Activated CD4-positive, alpha-beta memory T cell treated with anti-CD3 and anti-CD28 coated beads for 36 hours (primary cell): ENCODE measurements around the gene HERC2. TPM values are rescaled to one million over a fixed set of nuclear protein-coding genes. Genes with fewer than 3 reads are reported as not detected.
"Not testable (repeated sequence)": the region's sequence is repeated elsewhere in the genome, so short reads cannot be mapped to it uniquely, and the experiment has no call there.

Source experiments
- CTCF ChIA-PET: fragments of 350-600 bp; sonication (Branson Sonifier 250); formaldehyde crosslinking; loops from one replicate; lab custom pipeline; 2021; ENCODE audit warnings: antibody characterized with exemption, inconsistent platforms; lab: Charles Lee
- POLR2A ChIA-PET: fragments of 350-600 bp; sonication (Branson Sonifier 250); formaldehyde crosslinking; loops from one replicate; lab custom pipeline; 2021; ENCODE audit warnings: antibody characterized with exemption; lab: Charles Lee
- DNase-seq: peaks from one replicate; pipeline ENCODE4 v3.0.0-alpha.2; 2020
- H3K27ac Mint-ChIP-seq: one replicate; pipeline ENCODE4 v1.8.0; 2021; ENCODE audit warnings: mixed read lengths
- H3K27me3 Mint-ChIP-seq: one replicate; pipeline ENCODE4 v1.8.0; 2021; ENCODE audit warnings: mixed read lengths
- H3K36me3 Mint-ChIP-seq: one replicate; pipeline ENCODE4 v1.8.0; 2021; ENCODE audit warnings: mixed read lengths
- H3K4me1 Mint-ChIP-seq: one replicate; pipeline ENCODE4 v1.8.0; 2021; ENCODE audit warnings: low read depth, mixed read lengths
- H3K4me3 Mint-ChIP-seq: one replicate; pipeline ENCODE4 v1.8.0; 2021; ENCODE audit warnings: mild to moderate bottlenecking, mixed read lengths
- H3K9me3 Mint-ChIP-seq: one replicate; pipeline ENCODE4 v1.8.0; 2021; ENCODE audit warnings: mixed read lengths
- intact Hi-C: fragments of 100-400 bp; cut with micrococcal nuclease; formaldehyde crosslinking; loops from one replicate; pipeline ENCODE4 v1.15.1; 2023
- total RNA-seq, 2 experiments: library from RNA; stranded (reverse); gene quantifications; one replicate each; pipeline ENCODE4 v1.2.3, GENCODE V29; 2021

Gene HERC2
- total RNA-seq, 2 experiments from 2014 or later, result 30.4 to 33.7 TPM

GRCh38 chr15:28184166-28184565 lies 137.8 kb downstream of the HERC2 start:
- Mint-ChIP-seq H3K9me3 (no peaks in the 10 kb centered on the region), H3K27ac (no peak overlapping the region), H3K4me1 (no peaks in the 10 kb centered on the region), H3K4me3 (no peak overlapping the region), H3K27me3 (no peaks in the 10 kb centered on the region), H3K36me3 (peaks cover 30% of the 10 kb centered on the region)
- DNase-seq, result no peak
- CTCF ChIA-PET, result interaction anchor here (1.4 kb wide), 1 partner anchor 58 kb away, joined by 4 read pairs; no protein-coding TSS in a partner anchor
- POLR2A ChIA-PET, result no interaction called here
- intact Hi-C loops, result no loop called here

GRCh38 chr15:28182731-28183130 lies 139.2 kb downstream of the HERC2 start:
- peaks cover 20% of the 10 kb centered on the region for H3K36me3 Mint-ChIP-seq
- intact Hi-C loops, result no loop called here
- no peak for DNase-seq
- CTCF ChIA-PET, result no interaction called here
- H3K4me3 Mint-ChIP-seq, result no peak overlapping the region
- H3K4me1 Mint-ChIP-seq, result no peaks in the 10 kb centered on the region
- H3K27ac Mint-ChIP-seq, result no peak overlapping the region
- POLR2A ChIA-PET, result interaction anchor here (0.7 kb wide), 1 partner anchor 35 kb away, joined by 3 read pairs; no protein-coding TSS in a partner anchor
- no peaks in the 10 kb centered on the region for H3K27me3 Mint-ChIP-seq
- no peaks in the 10 kb centered on the region for H3K9me3 Mint-ChIP-seq

GRCh38 chr15:28182216-28182615 lies 139.8 kb downstream of the HERC2 start:
- POLR2A ChIA-PET, result no interaction called here
- no peaks in the 10 kb centered on the region for H3K27me3 Mint-ChIP-seq
- intact Hi-C loops, result no loop called here
- H3K4me3 Mint-ChIP-seq, result no peak overlapping the region
- H3K27ac Mint-ChIP-seq, result no peak overlapping the region
- CTCF ChIA-PET, result no interaction called here
- DNase-seq, result no peak
- no peaks in the 10 kb centered on the region for H3K9me3 Mint-ChIP-seq
- peaks cover 18% of the 10 kb centered on the region for H3K36me3 Mint-ChIP-seq
- no peaks in the 10 kb centered on the region for H3K4me1 Mint-ChIP-seq

GRCh38 chr15:28181366-28181765 lies 140.6 kb downstream of the HERC2 start:
- H3K4me1 Mint-ChIP-seq, result no peaks in the 10 kb centered on the region
- intact Hi-C loops, result no loop called here
- H3K27me3 Mint-ChIP-seq, result no peaks in the 10 kb centered on the region
- DNase-seq, result no peak
- no peak overlapping the region for H3K27ac Mint-ChIP-seq
- POLR2A ChIA-PET, result no interaction called here
- CTCF ChIA-PET, result no interaction called here
- H3K4me3 Mint-ChIP-seq, result no peak overlapping the region
- no peaks in the 10 kb centered on the region for H3K9me3 Mint-ChIP-seq
- peaks cover 18% of the 10 kb centered on the region for H3K36me3 Mint-ChIP-seq

GRCh38 chr15:28179270-28179669 lies 142.7 kb downstream of the HERC2 start:
- intact Hi-C loops, result no loop called here
- no peaks in the 10 kb centered on the region for H3K4me1 Mint-ChIP-seq
- ChIA-PET CTCF (no interaction called here), POLR2A (no interaction called here)
- no peaks in the 10 kb centered on the region for H3K9me3 Mint-ChIP-seq
- peaks cover 19% of the 10 kb centered on the region for H3K36me3 Mint-ChIP-seq
- no peak overlapping the region for H3K27ac Mint-ChIP-seq
- no peak for DNase-seq
- no peak overlapping the region for H3K4me3 Mint-ChIP-seq
- no peaks in the 10 kb centered on the region for H3K27me3 Mint-ChIP-seq

GRCh38 chr15:28178727-28179126 lies 143.3 kb downstream of the HERC2 start:
- Mint-ChIP-seq H3K27me3 (no peaks in the 10 kb centered on the region), H3K4me3 (no peak overlapping the region), H3K9me3 (no peaks in the 10 kb centered on the region), H3K36me3 (peaks cover 22% of the 10 kb centered on the region), H3K27ac (no peak overlapping the region), H3K4me1 (no peaks in the 10 kb centered on the region)
- ChIA-PET POLR2A (no interaction called here), CTCF (no interaction called here)
- intact Hi-C loops, result no loop called here
- DNase-seq, result no peak

- POLR2A ChIA-PET, result no interaction called here
- Mint-ChIP-seq H3K27ac (no peak overlapping the region), H3K27me3 (no peaks in the 10 kb centered on the region), H3K4me1 (no peaks in the 10 kb centered on the region), H3K9me3 (no peaks in the 10 kb centered on the region), H3K36me3 (peaks cover 26% of the 10 kb centered on the region), H3K4me3 (no peak overlapping the region)
- intact Hi-C loops, result no loop called here
- CTCF ChIA-PET, result no interaction called here
- DNase-seq, result no peak
Measured at GRCh38 chr15:28178290-28178689, 143.7 kb downstream of the HERC2 start.

- CTCF ChIA-PET, result no interaction called here
- intact Hi-C loops, result no loop called here
- DNase-seq, result no peak
- Mint-ChIP-seq H3K9me3 (no peaks in the 10 kb centered on the region), H3K27ac (no peak overlapping the region), H3K4me3 (no peak overlapping the region), H3K4me1 (no peaks in the 10 kb centered on the region), H3K36me3 (peaks cover 58% of the 10 kb centered on the region), H3K27me3 (no peaks in the 10 kb centered on the region)
- POLR2A ChIA-PET, result no interaction called here
Measured at GRCh38 chr15:28169366-28169765, 152.6 kb downstream of the HERC2 start.

GRCh38 chr15:28168405-28169121 lies 153.4 kb downstream of the HERC2 start:
- H3K36me3 Mint-ChIP-seq, result peaks cover 60% of the 10 kb centered on the region
- CTCF ChIA-PET, H3K9me3 Mint-ChIP-seq, H3K27ac Mint-ChIP-seq, POLR2A ChIA-PET, H3K4me3 Mint-ChIP-seq, H3K4me1 Mint-ChIP-seq, DNase-seq, H3K27me3 Mint-ChIP-seq, intact Hi-C loops: not testable (repeated sequence)

GRCh38 chr15:28167042-28167441 lies 154.9 kb downstream of the HERC2 start:
- intact Hi-C loops, result no loop called here
- H3K27me3 Mint-ChIP-seq, result no peaks in the 10 kb centered on the region
- ChIA-PET POLR2A (no interaction called here), CTCF (no interaction called here)
- no peaks in the 10 kb centered on the region for H3K4me1 Mint-ChIP-seq
- no peak for DNase-seq
- no peaks in the 10 kb centered on the region for H3K9me3 Mint-ChIP-seq
- H3K27ac Mint-ChIP-seq, result no peak overlapping the region
- H3K4me3 Mint-ChIP-seq, result no peak overlapping the region
- peaks cover 68% of the 10 kb centered on the region for H3K36me3 Mint-ChIP-seq

GRCh38 chr15:28165791-28166190 lies 156.2 kb downstream of the HERC2 start:
- intact Hi-C loops, result no loop called here
- no peak overlapping the region for H3K27ac Mint-ChIP-seq
- POLR2A ChIA-PET, result no interaction called here
- no peak overlapping the region for H3K4me3 Mint-ChIP-seq
- H3K9me3 Mint-ChIP-seq, result no peaks in the 10 kb centered on the region
- H3K27me3 Mint-ChIP-seq, result no peaks in the 10 kb centered on the region
- peaks cover 72% of the 10 kb centered on the region for H3K36me3 Mint-ChIP-seq
- CTCF ChIA-PET, result no interaction called here
- DNase-seq, result no peak
- H3K4me1 Mint-ChIP-seq, result no peaks in the 10 kb centered on the region

GRCh38 chr15:28164876-28165275 lies 157.1 kb downstream of the HERC2 start:
- intact Hi-C loops, result no loop called here
- Mint-ChIP-seq H3K36me3 (peaks cover 73% of the 10 kb centered on the region), H3K9me3 (no peaks in the 10 kb centered on the region), H3K4me3 (no peak overlapping the region), H3K4me1 (no peaks in the 10 kb centered on the region), H3K27me3 (no peaks in the 10 kb centered on the region), H3K27ac (no peak overlapping the region)
- POLR2A ChIA-PET, result no interaction called here
- DNase-seq, result no peak
- CTCF ChIA-PET, result no interaction called here

- Mint-ChIP-seq H3K4me3 (no peak overlapping the region), H3K36me3 (peaks cover 27% of the 10 kb centered on the region), H3K4me1 (no peaks in the 10 kb centered on the region), H3K27ac (no peak overlapping the region), H3K27me3 (no peaks in the 10 kb centered on the region), H3K9me3 (peaks cover 35% of the 10 kb centered on the region)
- ChIA-PET CTCF (no interaction called here), POLR2A (no interaction called here)
- intact Hi-C loops, result no loop called here
- DNase-seq, result no peak
Measured at GRCh38 chr15:28154283-28154682, 167.7 kb downstream of the HERC2 start.
